HepG2 (cell line): ENCODE results near the gene LRGUK. TPM values are rescaled to one million over a fixed set of nuclear protein-coding genes. Genes with fewer than 3 reads are reported as not detected.

Source experiments
- ATAC-seq: fragments of 200-7000 bp; cut with Tn5 transposase; 3 replicates; pipeline ENCODE4 v1.9.1; 2020; ENCODE audit warnings: mild to moderate bottlenecking, moderate library complexity
- BruUV-seq: library from RNA; stranded (reverse); fragments of 400-500 nt; replicated peaks from 2 replicates; lab custom pipeline; 2021; lab: Mats Ljungman, UMichigan
- CTCF ChIA-PET: fragments of 300-600 bp; formaldehyde crosslinking; extraction: SDS; loops from one replicate; lab custom pipeline; 2021; ENCODE audit warnings: low total read pairs, inconsistent platforms, low intra/inter-chr PET ratio; lab: Yijun Ruan, JAX
- POLR2A ChIA-PET: fragments of 350-600 bp; sonication (Branson Sonifier 250); formaldehyde crosslinking; loops from one replicate; lab custom pipeline; 2020; ENCODE audit warnings: antibody characterized with exemption, inconsistent platforms; lab: Yijun Ruan, JAX
- DNase-seq: peaks from one replicate; pipeline ENCODE4 v3.0.0-alpha.2; 2015; ENCODE audit warnings: low spot score
- FAIRE-seq: peaks from 3 replicates; lab custom pipeline; 2011; peaks lifted over from hg19 to GRCh38; lab: Jason Lieb, UNC
- H2AFZ ChIP-seq: one replicate; pipeline ENCODE4 v1.6.1; 2011; ENCODE audit warnings: low read length, inconsistent platforms
- H3K27ac ChIP-seq: fragments of 300-600 bp; 3 replicates; pipeline ENCODE4 v1.8.0; 2011; ENCODE audit warnings: mixed run types, mild to moderate bottlenecking, mixed read lengths, low read length, inconsistent platforms; ENCODE audit not compliant: insufficient read depth; ENCODE audit errors: extremely low read length
- H3K27me3 ChIP-seq, 2 experiments: fragments of 200-600 bp in 1 of 2; 2 replicates in 1 of 2; 3 replicates in 1 of 2; pipeline versions ENCODE4 v1.6.0 to v1.8.0; 2011; ENCODE audit warnings: low read length in 2 of 2, mild to moderate bottlenecking in 2 of 2, moderate library complexity in 2 of 2, inconsistent platforms in 1 of 2; ENCODE audit not compliant: insufficient read depth in 2 of 2, control insufficient read depth in 1 of 2
- H3K36me3 ChIP-seq, 2 experiments: fragments of 200-600 bp in 1 of 2; replicated peaks in 1 of 2; 2 replicates in 1 of 2; 3 replicates in 1 of 2; pipeline versions ENCODE4 v1.5.1 to v1.8.0; 2011; ENCODE audit warnings: low read length in 2 of 2, inconsistent platforms in 1 of 2; ENCODE audit not compliant: insufficient read depth in 2 of 2, control insufficient read depth in 1 of 2
- H3K4me1 ChIP-seq: 2 replicates; pipeline ENCODE4 v1.5.1; 2012; ENCODE audit warnings: low read length, inconsistent platforms; ENCODE audit not compliant: insufficient read depth
- H3K4me2 ChIP-seq: 2 replicates; pipeline ENCODE4 v1.6.0; 2011; ENCODE audit warnings: low read depth, low read length, inconsistent platforms
- H3K4me3 ChIP-seq, 3 experiments: fragments of 200-600 bp in 1 of 3; sonication (generic), shearing (Covaris generic) in 1 of 3; replicated peaks in 1 of 3; 2 replicates each; pipeline ENCODE4 v1.5.1; 2011 to 2016; ENCODE audit warnings: low read length in 3 of 3, inconsistent platforms in 2 of 3, low read depth in 2 of 3, mild to moderate bottlenecking in 2 of 3, control low read depth in 1 of 3, mixed read lengths in 1 of 3; ENCODE audit not compliant: insufficient read depth in 1 of 3
- H3K79me2 ChIP-seq: one replicate; pipeline ENCODE4 v1.6.1; 2011; ENCODE audit warnings: low read length, inconsistent platforms; ENCODE audit not compliant: insufficient read depth
- H3K9ac ChIP-seq: 2 replicates; pipeline ENCODE4 v1.6.0; 2011; ENCODE audit warnings: mild to moderate bottlenecking, low read depth, low read length, inconsistent platforms; ENCODE audit not compliant: insufficient read depth
- H3K9me3 ChIP-seq: 2 replicates; pipeline ENCODE4 v1.5.1; 2012; ENCODE audit warnings: mild to moderate bottlenecking, low read length
- H4K20me1 ChIP-seq: 2 replicates; pipeline ENCODE4 v1.6.0; 2011; ENCODE audit warnings: inconsistent platforms, mild to moderate bottlenecking, low read length, moderate library complexity; ENCODE audit not compliant: insufficient read depth
- BHLHE40 ChIP-seq: IDR thresholded peaks from 2 replicates; pipeline ENCODE4 v1.6.1; 2011; ENCODE audit warnings: low read length, improper control_type of control experiment
- BRD4 ChIP-seq: sonication (generic); formaldehyde crosslinking; IDR thresholded peaks from 2 replicates; pipeline ENCODE4 v1.4.0; 2020; ENCODE audit warnings: missing genetic modification reagents
- E2F1 ChIP-seq: sonication (generic); formaldehyde crosslinking; IDR thresholded peaks from 2 replicates; pipeline ENCODE4 v1.5.0; 2020; ENCODE audit warnings: missing genetic modification reagents
- GTF3A ChIP-seq: sonication (generic); formaldehyde crosslinking; conservative IDR thresholded peaks from 2 replicates; pipeline ENCODE4 v1.4.0; 2020; ENCODE audit warnings: mild to moderate bottlenecking, missing genetic modification reagents
- RNF2 ChIP-seq: fragments of 450-650 bp; conservative IDR thresholded peaks from 2 replicates; pipeline ENCODE4 v1.6.1; 2016; ENCODE audit warnings: low read depth
- SP5 ChIP-seq: IDR thresholded peaks from 2 replicates; pipeline ENCODE4 v1.6.1; 2016; ENCODE audit warnings: low read depth, borderline replicate concordance
- TGIF2 ChIP-seq: IDR thresholded peaks from 2 replicates; pipeline ENCODE4 v1.6.1; 2016; ENCODE audit warnings: control low read depth, missing compliant biosample characterization
- ZBTB7B ChIP-seq: sonication (generic); formaldehyde crosslinking; IDR thresholded peaks from 2 replicates; pipeline ENCODE4 v1.4.0; 2020; ENCODE audit warnings: missing genetic modification reagents
- ZNF253 ChIP-seq: sonication (generic); formaldehyde crosslinking; IDR thresholded peaks from 2 replicates; pipeline ENCODE4 v1.8.0; 2022; ENCODE audit warnings: mild to moderate bottlenecking, missing genetic modification reagents, borderline replicate concordance
- ZNF543 ChIP-seq: sonication (generic); formaldehyde crosslinking; IDR thresholded peaks from 2 replicates; pipeline ENCODE4 v1.4.0; 2020; ENCODE audit warnings: mild to moderate bottlenecking, missing genetic modification reagents
- ZNF557 ChIP-seq: sonication (generic); formaldehyde crosslinking; IDR thresholded peaks from 2 replicates; pipeline ENCODE4 v1.4.0; 2020; ENCODE audit warnings: missing genetic modification reagents
- ZNF737 ChIP-seq: sonication (generic); formaldehyde crosslinking; IDR thresholded peaks from 2 replicates; pipeline ENCODE4 v1.5.0; 2020; ENCODE audit warnings: missing genetic modification reagents, mild to moderate bottlenecking, borderline replicate concordance
- ZNF776 ChIP-seq: sonication (generic); formaldehyde crosslinking; IDR thresholded peaks from 2 replicates; pipeline ENCODE4 v1.4.0; 2020; ENCODE audit warnings: mild to moderate bottlenecking, missing genetic modification reagents
- ZUFSP ChIP-seq: sonication (generic); formaldehyde crosslinking; IDR thresholded peaks from 2 replicates; pipeline ENCODE4 v1.9.0; 2021; ENCODE audit warnings: missing genetic modification reagents, mild to moderate bottlenecking, borderline replicate concordance
- WGBS: methylation state at CpG from one replicate; pipeline ENCODE4 v1.1.6; 2017; ENCODE audit warnings: low lambda C conversion rate; 5-methylcytosine and 5-hydroxymethylcytosine counted together
- in situ Hi-C: cut with HindIII; loops from 2 replicates; pipeline ENCODE4 v1.10.0; 2017; ENCODE audit warnings: low pct_unique_long_range_greater_than_20kb; ENCODE audit not compliant: extremely low pct_ligation_motif_present
- intact Hi-C: fragments of 100-400 bp; cut with micrococcal nuclease; formaldehyde crosslinking; loops from one replicate; pipeline ENCODE4 v1.10.0; 2022; ENCODE audit not compliant: unreplicated experiment
- polyA plus RNA-seq, 8 experiments: library from polyadenylated mRNA; depleted of rRNA in 3 of 8; stranded (reverse) in 7 of 8; unstranded in 1 of 8; fragments of >200 nt; fragmentation: Illumina TruSeq in 4 of 8; extraction: Trizol in 4 of 8; gene quantifications; 2 replicates each; pipeline versions ENCODE4 v1.2.1 to v1.2.3, GENCODE V29; 2011 to 2016; ENCODE audit warnings: low read depth in 4 of 8, missing spikeins in 1 of 8, mixed read lengths in 1 of 8; ENCODE audit not compliant: insufficient read depth in 1 of 8
- total RNA-seq, 5 experiments: library from RNA; depleted of rRNA; stranded (reverse); fragments of >200 nt; fragmentation: Illumina TruSeq; extraction: Trizol; gene quantifications; 2 replicates each; pipeline ENCODE4 v1.2.3, GENCODE V29; 2016; ENCODE audit warnings: low read depth in 1 of 5

The LRGUK gene
- total and polyA plus RNA-seq, 2 of the 13 experiments (the other 11 are each of a cell fraction or from before 2014, with no cell fraction given) = 0.18 to 0.20 TPM

- no peaks in the 10 kb centered on the region for H3K79me2 ChIP-seq
- H3K4me1 ChIP-seq = no peaks in the 10 kb centered on the region
- BruUV-seq = no TSS peak
- ChIA-PET CTCF (no interaction called here), POLR2A (no interaction called here)
- no peaks in the 10 kb centered on the region for H3K36me3 ChIP-seq
- FAIRE-seq (no peak), DNase-seq (no peak), ATAC-seq (no peak)
- no peak overlapping the region for H2AFZ ChIP-seq
- H3K4me2 ChIP-seq = no peak overlapping the region
- in situ Hi-C loops (no loop called here), intact Hi-C loops (no loop called here)
- no peaks in the 10 kb centered on the region for H3K9me3 ChIP-seq
- H3K9ac ChIP-seq = no peak overlapping the region
- H3K27ac ChIP-seq = no peak overlapping the region
- H3K27me3 ChIP-seq = no peaks in the 10 kb centered on the region
- no peaks in the 10 kb centered on the region for H4K20me1 ChIP-seq
- TF ChIP-seq BRD4 (CRISPR knock-in tag) = no peak
- no peak for TF ChIP-seq TGIF2 (CRISPR knock-in tag)
- H3K4me3 ChIP-seq = no peak overlapping the region
- 75% methylated on average over 3 of the region's 5 CpGs for WGBS
These were observed 21.3 kb upstream of the LRGUK start for GRCh38 chr7:134105841-134106240.

- Histone ChIP-seq H3K27ac (no peak overlapping the region), H3K9me3 (no peaks in the 10 kb centered on the region), H3K4me1 (no peaks in the 10 kb centered on the region), H2AFZ (no peak overlapping the region), H3K9ac (no peak overlapping the region), H4K20me1 (no peaks in the 10 kb centered on the region), H3K27me3 (no peaks in the 10 kb centered on the region), H3K4me2 (no peak overlapping the region), H3K36me3 (no peaks in the 10 kb centered on the region), H3K79me2 (no peaks in the 10 kb centered on the region)
- in situ Hi-C loops (no loop called here), intact Hi-C loops (no loop called here)
- no peak for DNase-seq
- BruUV-seq = no TSS peak
- 0% methylated on average over 2 of the region's 2 CpGs for WGBS
- CTCF ChIA-PET = no interaction called here
- POLR2A ChIA-PET = no interaction called here
- FAIRE-seq = no peak
- TF ChIP-seq ZNF737 (CRISPR knock-in tag) (no peak), GTF3A (CRISPR knock-in tag) (no peak), RNF2 (no peak), ZBTB7B (CRISPR knock-in tag) (no peak), ZNF253 (CRISPR knock-in tag) (no peak), E2F1 (CRISPR knock-in tag) (no peak), ZNF776 (CRISPR knock-in tag) (no peak), ZUFSP (CRISPR knock-in tag) (no peak), ZNF557 (CRISPR knock-in tag) (no peak), BHLHE40 (no peak), ZNF543 (no peak), SP5 (no peak)
- TF ChIP-seq, all 625 proteins: peak for 0
- no peak for ATAC-seq
- no peak overlapping the region for H3K4me3 ChIP-seq
These were observed 18.3 kb upstream of the LRGUK start for GRCh38 chr7:134108802-134109201.
